ENCODE measurements around the gene RASD2.

The RASD2 gene

GRCh38 chr22:35601743-35602615 lies 61.3 kb downstream of the RASD2 start:
- no peak for DNase-seq (ENCODE audit: low read depth in 1 of 2, low spot score in 1 of 2)

Measured in activated T-helper 1 cell treated with anti-CD3 and anti-CD28 coated beads, Interleukin-2, amount 50 U/mL, for 16 hours (primary cell).